Sigmoid colon (tissue), 7 donors: ENCODE data around the gene SPDYA. TPM values are rescaled to one million over a fixed set of nuclear protein-coding genes. Genes with fewer than 3 reads are reported as not detected.

Experiments
- DNase-seq: peaks from one replicate; pipeline ENCODE4 v3.0.0-alpha.2; 2019
- H3K27ac ChIP-seq, 4 donors: fragments of 200-600 bp; sonication (generic); one replicate each; pipeline ENCODE4 v1.5.1; 2016 to 2019; ENCODE audit warnings: mild to moderate bottlenecking in 1 of 4
- H3K27me3 ChIP-seq, 3 donors: fragments of 200-600 bp; sonication (generic); one replicate each; pipeline ENCODE4 v1.5.1; 2019; ENCODE audit warnings: mild to moderate bottlenecking in 1 of 3
- H3K36me3 ChIP-seq, 4 donors: fragments of 200-600 bp; sonication (generic); one replicate each; pipeline ENCODE4 v1.5.1; 2016 to 2019
- H3K4me1 ChIP-seq, 4 donors: fragments of 200-600 bp; sonication (generic); one replicate each; pipeline ENCODE4 v1.5.1; 2017 to 2019
- H3K4me3 ChIP-seq, 4 donors: fragments of 200-600 bp; sonication (generic); one replicate each; pipeline ENCODE4 v1.5.1; 2017 to 2019; ENCODE audit warnings: mild to moderate bottlenecking in 2 of 4, moderate library complexity in 1 of 4
- H3K9me3 ChIP-seq, 4 donors: fragments of 200-600 bp in 3 of 4; sonication (generic) in 3 of 4; one replicate each; pipeline versions ENCODE4 v1.5.1 to v1.6.1; 2013 to 2019
- EP300 ChIP-seq, 4 donors: sonication (generic); formaldehyde crosslinking; IDR thresholded peaks; one replicate each; pipeline ENCODE4 v1.6.1; 2017; ENCODE audit warnings: antibody characterized with exemption in 4 of 4
- POLR2A ChIP-seq, 2 donors: fragments of 450-650 bp; IDR thresholded peaks; one replicate each; pipeline ENCODE4 v1.6.1; 2016; ENCODE audit warnings: antibody characterized with exemption in 2 of 2, mild to moderate bottlenecking in 2 of 2, moderate library complexity in 2 of 2
- POLR2AphosphoS5 ChIP-seq, 4 donors: sonication (generic); formaldehyde crosslinking; IDR thresholded peaks; one replicate each; pipeline ENCODE4 v1.6.1; 2017; ENCODE audit warnings: antibody characterized with exemption in 4 of 4
- WGBS, 2 donors: extraction: QIAGEN DNeasy Blood & Tissue Kit; methylation state at CpG; one replicate each; pipeline ENCODE4 v1.1.7; 2013; 5-methylcytosine and 5-hydroxymethylcytosine counted together
- intact Hi-C: fragments of 100-400 bp; cut with DNase I; formaldehyde crosslinking; loops from one replicate; pipeline ENCODE4 v1.15.1; 2023
- polyA plus RNA-seq, 3 donors: library from polyadenylated mRNA; stranded (reverse); fragments of 200-250 nt; gene quantifications; one replicate each; pipeline ENCODE4 v1.2.3, GENCODE V29; 2013
- total RNA-seq, 4 donors: library from RNA; depleted of rRNA; stranded (reverse); fragments of >200 nt; gene quantifications; one replicate each; pipeline ENCODE4 v1.1.0, GENCODE V29; 2016
- TF ChIP-seq, protein P1 (sequence below), 4 experiments: fragments of 450-650 bp in 3 of 4; fragments of 200-600 bp in 1 of 4; IDR thresholded peaks; one replicate each; pipeline ENCODE4 v1.5.1; 2016 to 2019; ENCODE audit warnings: antibody characterized with exemption in 4 of 4, mild to moderate bottlenecking in 3 of 4, moderate library complexity in 2 of 4
- donor health status: healthy with polysubstance abuse.
- donor health status: Bipolar disorder and iron deficiency.
- donor health status: healthy.

The SPDYA gene
- total and polyA plus RNA-seq, 7 donors = 0.13 to 2.2 (median 1.0) TPM; not detected in 1

DNA sequence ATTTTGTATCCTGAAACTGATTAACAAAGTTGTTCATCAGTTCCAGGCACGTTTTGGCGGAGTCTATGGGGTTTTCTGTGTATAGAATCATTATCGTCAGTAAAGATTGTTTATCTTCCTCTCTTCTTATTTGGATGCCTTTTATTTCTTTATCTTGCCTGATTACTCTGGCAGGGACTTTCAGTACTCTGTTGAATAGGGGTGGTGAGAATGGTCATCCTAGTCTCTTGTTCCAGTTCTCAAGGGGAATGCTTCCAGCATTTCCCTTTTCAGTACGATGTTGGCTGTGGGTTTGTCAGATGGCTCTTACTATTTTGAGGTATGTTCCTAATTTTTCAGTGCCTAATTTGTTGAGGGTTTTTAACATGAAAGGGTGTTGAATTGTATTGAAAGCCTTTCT is 14.0 kb upstream of the SPDYA start:
- Histone ChIP-seq H3K27ac (no peak overlapping the region), H3K4me3 (no peak overlapping the region), H3K9me3 (no peaks in the 10 kb centered on the region), H3K4me1 (peaks cover 0 to 3% (median under 1%) of the 10 kb centered on the region in 4 donors), H3K36me3 (peaks cover 22 to 98% (median 40%) of the 10 kb centered on the region in 4 donors), H3K27me3 (no peaks in the 10 kb centered on the region)
- intact Hi-C loops = no loop called here
- WGBS, 2 donors = 75 to 89% methylated on average over 4 of the region's 4 CpGs
- DNase-seq = no peak
- TF ChIP-seq EP300 (IDR thresholded peaks at IDR 0.05) (no peak), POLR2AphosphoS5 (IDR thresholded peaks at IDR 0.05) (no peak), POLR2A (IDR thresholded peaks at IDR 0.05) (no peak)
- TF ChIP-seq, protein P1, sequence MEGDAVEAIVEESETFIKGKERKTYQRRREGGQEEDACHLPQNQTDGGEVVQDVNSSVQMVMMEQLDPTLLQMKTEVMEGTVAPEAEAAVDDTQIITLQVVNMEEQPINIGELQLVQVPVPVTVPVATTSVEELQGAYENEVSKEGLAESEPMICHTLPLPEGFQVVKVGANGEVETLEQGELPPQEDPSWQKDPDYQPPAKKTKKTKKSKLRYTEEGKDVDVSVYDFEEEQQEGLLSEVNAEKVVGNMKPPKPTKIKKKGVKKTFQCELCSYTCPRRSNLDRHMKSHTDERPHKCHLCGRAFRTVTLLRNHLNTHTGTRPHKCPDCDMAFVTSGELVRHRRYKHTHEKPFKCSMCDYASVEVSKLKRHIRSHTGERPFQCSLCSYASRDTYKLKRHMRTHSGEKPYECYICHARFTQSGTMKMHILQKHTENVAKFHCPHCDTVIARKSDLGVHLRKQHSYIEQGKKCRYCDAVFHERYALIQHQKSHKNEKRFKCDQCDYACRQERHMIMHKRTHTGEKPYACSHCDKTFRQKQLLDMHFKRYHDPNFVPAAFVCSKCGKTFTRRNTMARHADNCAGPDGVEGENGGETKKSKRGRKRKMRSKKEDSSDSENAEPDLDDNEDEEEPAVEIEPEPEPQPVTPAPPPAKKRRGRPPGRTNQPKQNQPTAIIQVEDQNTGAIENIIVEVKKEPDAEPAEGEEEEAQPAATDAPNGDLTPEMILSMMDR (IDR thresholded peaks at IDR 0.05) = no peak

DNA sequence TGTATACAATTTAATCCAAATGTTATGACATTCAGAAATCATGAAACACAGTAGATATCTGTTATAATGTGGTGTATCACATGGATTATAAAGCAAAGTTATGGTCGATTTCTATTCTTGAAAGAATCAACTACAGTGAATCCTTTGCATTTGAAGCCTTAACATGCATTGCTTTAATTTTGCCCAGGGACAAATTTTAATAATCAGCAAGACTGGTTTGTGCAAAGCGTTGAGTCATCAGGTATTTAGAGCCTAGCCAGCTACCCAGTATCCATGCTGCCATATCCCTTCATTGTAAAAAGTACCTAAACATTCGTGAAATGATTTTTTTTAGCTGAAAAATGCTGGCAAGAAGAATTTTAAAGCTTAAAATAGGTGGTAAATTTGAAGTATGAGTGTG is 8.9 kb upstream of the SPDYA start:
- WGBS, 2 donors = 88 to 92% methylated on average over 3 of the region's 3 CpGs
- TF ChIP-seq, protein P1 (IDR thresholded peaks at IDR 0.05) = no peak
- TF ChIP-seq POLR2AphosphoS5 (IDR thresholded peaks at IDR 0.05) (no peak), EP300 (IDR thresholded peaks at IDR 0.05) (no peak), POLR2A (IDR thresholded peaks at IDR 0.05) (no peak)
- Histone ChIP-seq H3K4me1 (peaks cover 0 to 22% (median 12%) of the 10 kb centered on the region in 4 donors), H3K27me3 (no peaks in the 10 kb centered on the region), H3K9me3 (no peaks in the 10 kb centered on the region), H3K27ac (peak overlapping the region in 1 of 4 donors; percentile 46), H3K4me3 (no peak overlapping the region), H3K36me3 (peaks cover 9 to 84% (median 14%) of the 10 kb centered on the region in 4 donors)
- intact Hi-C loops = no loop called here
- no peak for DNase-seq

DNA sequence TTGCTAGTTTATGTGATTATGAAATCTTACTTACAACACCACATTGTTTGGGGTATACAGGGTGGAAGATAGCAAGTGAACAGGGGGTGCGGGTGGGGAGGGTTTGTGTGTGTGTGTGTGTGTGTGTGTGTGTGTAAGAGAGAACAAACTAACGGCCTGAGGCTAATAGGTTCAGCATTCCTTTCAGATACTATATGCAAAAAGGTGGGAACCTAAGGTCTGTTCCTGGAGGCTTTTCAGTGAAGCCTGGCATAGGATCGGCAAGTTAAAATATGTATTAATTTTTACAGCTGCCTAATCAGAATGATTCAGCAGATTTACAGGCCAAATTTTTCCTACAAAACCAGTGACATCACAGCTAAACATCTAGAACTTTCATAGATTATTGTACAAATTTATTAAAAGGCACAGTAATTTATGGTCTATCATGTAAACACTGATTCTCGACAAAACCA is 7.6 kb upstream of the SPDYA start:
- Histone ChIP-seq H3K27me3 (no peaks in the 10 kb centered on the region), H3K36me3 (peaks cover 9 to 72% (median 15%) of the 10 kb centered on the region in 4 donors), H3K9me3 (no peaks in the 10 kb centered on the region), H3K4me3 (no peak overlapping the region), H3K4me1 (peaks cover 0 to 22% (median 12%) of the 10 kb centered on the region in 4 donors), H3K27ac (peak overlapping the region in 3 of 4 donors; percentile 26 to 46 (median 28))
- 77 to 83% methylated on average over 4 of the region's 4 CpGs for WGBS, 2 donors
- intact Hi-C loops = no loop called here
- TF ChIP-seq, protein P1 (IDR thresholded peaks at IDR 0.05) = no peak
- TF ChIP-seq POLR2AphosphoS5 (IDR thresholded peaks at IDR 0.05) (no peak), EP300 (IDR thresholded peaks at IDR 0.05) (no peak), POLR2A (IDR thresholded peaks at IDR 0.05) (no peak)
- DNase-seq = no peak

DNA sequence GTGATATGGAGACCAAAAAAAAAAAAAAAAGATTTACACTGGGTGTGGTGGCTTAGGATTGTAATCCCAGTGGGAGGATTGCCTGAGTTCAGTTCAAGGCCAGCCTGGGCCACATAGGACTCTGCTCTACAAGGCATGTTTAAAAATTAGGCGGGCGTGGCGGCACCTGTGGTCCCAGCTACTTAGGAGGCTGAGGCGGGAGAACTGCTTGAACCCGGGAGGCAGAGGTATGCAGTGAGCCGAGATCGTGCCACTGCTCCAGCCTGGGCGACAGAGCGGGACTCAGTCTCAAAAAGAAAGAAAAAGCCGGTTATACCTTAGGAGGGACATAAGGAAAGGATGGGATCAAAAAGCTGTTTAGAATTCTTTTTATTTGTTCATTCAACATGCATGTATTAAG is 707 bp upstream of the SPDYA start:
- Histone ChIP-seq H3K36me3 (peaks cover 2 to 18% (median 8%) of the 10 kb centered on the region in 4 donors), H3K27me3 (no peaks in the 10 kb centered on the region), H3K9me3 (no peaks in the 10 kb centered on the region), H3K4me1 (peaks cover 0 to 22% (median 14%) of the 10 kb centered on the region in 4 donors), H3K27ac (peak overlapping the region in 3 of 4 donors; percentile 32 to 54 (median 53)), H3K4me3 (peak overlapping the region in 3 of 4 donors; percentile 45 to 56 (median 53))
- 47 to 64% methylated on average over 10 of the region's 10 CpGs for WGBS, 2 donors
- intact Hi-C loops = loop anchor here (5.0 kb wide), 2 partner anchors 62 to 243 kb away; partner anchors contain the start of gene TRMT61B
- TF ChIP-seq EP300 (IDR thresholded peaks at IDR 0.05) = no peak
- TF ChIP-seq POLR2A (IDR thresholded peaks at IDR 0.05) = no peak
- no peak for TF ChIP-seq POLR2AphosphoS5 (IDR thresholded peaks at IDR 0.05)
- TF ChIP-seq, protein P1 (IDR thresholded peaks at IDR 0.05) = no peak
- DNase-seq = no peak

DNA sequence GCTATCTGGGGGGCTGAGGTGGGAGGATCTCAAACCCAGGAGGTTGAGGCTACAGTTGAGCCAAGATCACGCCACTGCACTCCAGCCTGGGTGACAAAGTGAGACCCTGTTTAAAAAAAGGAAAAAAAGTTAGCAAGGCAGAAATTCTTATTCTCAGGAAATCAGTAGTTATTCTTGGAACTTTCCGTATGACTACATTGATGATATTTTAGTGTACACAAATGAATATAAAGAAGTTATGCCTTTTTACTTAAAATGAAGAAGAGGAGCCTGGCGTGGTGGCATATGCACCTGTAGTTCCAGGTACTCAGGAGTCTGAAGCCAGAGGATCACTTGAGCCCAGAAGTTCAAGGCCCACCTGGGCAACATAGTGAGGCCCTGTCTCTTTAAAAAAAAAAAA is 7.4 kb downstream of the SPDYA start:
- no peak overlapping the region for H3K27ac ChIP-seq
- no peaks in the 10 kb centered on the region for H3K36me3 ChIP-seq
- DNase-seq = no peak
- no peak overlapping the region for H3K4me3 ChIP-seq
- intact Hi-C loops = no loop called here
- WGBS, 2 donors = 82 to 93% methylated on average over 3 of the region's 3 CpGs
- H3K27me3 ChIP-seq = no peaks in the 10 kb centered on the region
- no peaks in the 10 kb centered on the region for H3K9me3 ChIP-seq
- TF ChIP-seq, protein P1 (IDR thresholded peaks at IDR 0.05) = no peak
- TF ChIP-seq EP300 (IDR thresholded peaks at IDR 0.05) (no peak), POLR2A (IDR thresholded peaks at IDR 0.05) (no peak), POLR2AphosphoS5 (IDR thresholded peaks at IDR 0.05) (no peak)
- no peaks in the 10 kb centered on the region for H3K4me1 ChIP-seq
